GM12878 (cell line): Measurements from ENCODE around the gene GJB1. TPM values are rescaled to one million over a fixed set of nuclear protein-coding genes. Genes with fewer than 3 reads are reported as not detected.

ENCODE experiments used
- CBFB ChIP-seq: IDR thresholded peaks from 2 replicates; pipeline ENCODE4 v1.6.1; 2016; ENCODE audit warnings: antibody characterized with exemption, low read depth
- E4F1 ChIP-seq: fragments of 450-650 bp; IDR thresholded peaks from 2 replicates; pipeline ENCODE4 v1.6.1; 2018; ENCODE audit warnings: borderline replicate concordance, mild to moderate bottlenecking; ENCODE audit not compliant: partially characterized antibody
- POLR2A ChIP-seq: IDR thresholded peaks from 2 replicates; pipeline ENCODE4 v1.6.1; 2011; ENCODE audit warnings: low read depth, mild to moderate bottlenecking, low read length
- RUNX3 ChIP-seq: IDR thresholded peaks from 2 replicates; pipeline ENCODE4 v1.6.1; 2012; ENCODE audit warnings: low read length, inconsistent platforms
- polyA plus RNA-seq, 11 experiments: library from polyadenylated mRNA; depleted of rRNA in 4 of 11; unstranded in 6 of 11; stranded (reverse) in 5 of 11; fragments of >200 nt; fragmentation: Nextera tagmentation in 4 of 11; fragmentation: Illumina TruSeq in 1 of 11; extraction: Ambion mirVana in 4 of 11; extraction: Trizol in 1 of 11; gene quantifications; 1 replicate in 1 of 11; 2 replicates in 10 of 11; pipeline versions ENCODE4 v1.2.1 to v1.2.3, GENCODE V29; 2011 to 2016; ENCODE audit warnings: inconsistent platforms in 2 of 11, missing spikeins in 2 of 11, low read depth in 1 of 11
- total RNA-seq, 4 experiments: library from RNA; depleted of rRNA in 3 of 4; stranded (reverse); fragments of >200 nt in 3 of 4; fragmentation: Illumina TruSeq in 1 of 4; extraction: Trizol in 1 of 4; gene quantifications; 2 replicates each; pipeline versions ENCODE4 v1.2.1 to v1.2.3, GENCODE V29; 2013 to 2021
- TF ChIP-seq, protein P1 (sequence below): IDR thresholded peaks from 2 replicates; pipeline ENCODE4 v1.6.1; 2012; ENCODE audit warnings: mild to moderate bottlenecking, low read depth, low read length

GJB1 gene
- total and polyA plus RNA-seq, 10 of the 15 experiments (the other 5 are each of a cell fraction or from before 2014, with no cell fraction given): not detected

DNA sequence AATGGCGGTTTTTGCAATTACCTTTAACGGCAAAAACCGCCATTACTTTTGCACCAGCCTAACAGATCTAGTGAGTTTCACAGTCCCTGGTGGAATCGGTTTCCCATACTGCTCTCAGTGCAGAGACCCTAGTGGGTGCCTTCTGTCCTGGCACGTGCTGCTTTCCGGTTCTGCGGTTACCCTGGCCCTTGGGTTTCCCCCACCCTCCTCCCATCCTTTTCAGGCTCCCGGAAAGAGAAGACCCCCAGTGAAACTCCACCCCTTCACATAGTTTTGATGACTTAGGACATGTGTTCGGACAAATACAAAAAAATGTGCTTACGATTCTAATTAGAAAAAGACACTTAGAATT lies 41.5 kb upstream of the GJB1 start (continued):
- TF ChIP-seq POLR2A (no peak), RUNX3 (peak; percentile 87), E4F1 (no peak), CBFB (peak; percentile 59; the same call in 1 of the 2 replicates)
- TF ChIP-seq, protein P1, sequence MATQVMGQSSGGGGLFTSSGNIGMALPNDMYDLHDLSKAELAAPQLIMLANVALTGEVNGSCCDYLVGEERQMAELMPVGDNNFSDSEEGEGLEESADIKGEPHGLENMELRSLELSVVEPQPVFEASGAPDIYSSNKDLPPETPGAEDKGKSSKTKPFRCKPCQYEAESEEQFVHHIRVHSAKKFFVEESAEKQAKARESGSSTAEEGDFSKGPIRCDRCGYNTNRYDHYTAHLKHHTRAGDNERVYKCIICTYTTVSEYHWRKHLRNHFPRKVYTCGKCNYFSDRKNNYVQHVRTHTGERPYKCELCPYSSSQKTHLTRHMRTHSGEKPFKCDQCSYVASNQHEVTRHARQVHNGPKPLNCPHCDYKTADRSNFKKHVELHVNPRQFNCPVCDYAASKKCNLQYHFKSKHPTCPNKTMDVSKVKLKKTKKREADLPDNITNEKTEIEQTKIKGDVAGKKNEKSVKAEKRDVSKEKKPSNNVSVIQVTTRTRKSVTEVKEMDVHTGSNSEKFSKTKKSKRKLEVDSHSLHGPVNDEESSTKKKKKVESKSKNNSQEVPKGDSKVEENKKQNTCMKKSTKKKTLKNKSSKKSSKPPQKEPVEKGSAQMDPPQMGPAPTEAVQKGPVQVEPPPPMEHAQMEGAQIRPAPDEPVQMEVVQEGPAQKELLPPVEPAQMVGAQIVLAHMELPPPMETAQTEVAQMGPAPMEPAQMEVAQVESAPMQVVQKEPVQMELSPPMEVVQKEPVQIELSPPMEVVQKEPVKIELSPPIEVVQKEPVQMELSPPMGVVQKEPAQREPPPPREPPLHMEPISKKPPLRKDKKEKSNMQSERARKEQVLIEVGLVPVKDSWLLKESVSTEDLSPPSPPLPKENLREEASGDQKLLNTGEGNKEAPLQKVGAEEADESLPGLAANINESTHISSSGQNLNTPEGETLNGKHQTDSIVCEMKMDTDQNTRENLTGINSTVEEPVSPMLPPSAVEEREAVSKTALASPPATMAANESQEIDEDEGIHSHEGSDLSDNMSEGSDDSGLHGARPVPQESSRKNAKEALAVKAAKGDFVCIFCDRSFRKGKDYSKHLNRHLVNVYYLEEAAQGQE: no peak
